Effector memory CD4-positive, alpha-beta T cell (primary cell): ENCODE measurements around the gene CTRB1.
"Not testable (repeated sequence)": the region's sequence is repeated elsewhere in the genome, so short reads cannot be mapped to it uniquely, and the experiment has no call there.

Experiments
- DNase-seq, 3 donors: peaks; one replicate each; pipeline ENCODE4 v3.0.0-alpha.2; 2020
- H3K27ac ChIP-seq: 2 replicates; pipeline ENCODE4 v1.7.0; 2013; ENCODE audit warnings: mild to moderate bottlenecking, low read length, moderate library complexity; ENCODE audit not compliant: insufficient read depth, poor library complexity, severe bottlenecking
- H3K27me3 ChIP-seq: replicated peaks from 2 replicates; pipeline ENCODE4 v1.7.0; 2013; ENCODE audit warnings: mild to moderate bottlenecking, low read length; ENCODE audit not compliant: insufficient read depth, control insufficient read depth, poor library complexity, severe bottlenecking
- H3K36me3 ChIP-seq: 2 replicates; pipeline ENCODE4 v1.7.0; 2013; ENCODE audit warnings: mild to moderate bottlenecking, low read length, moderate library complexity; ENCODE audit not compliant: control insufficient read depth, insufficient read depth
- H3K4me1 ChIP-seq: 2 replicates; pipeline ENCODE4 v1.7.0; 2013; ENCODE audit warnings: low read length, mild to moderate bottlenecking; ENCODE audit not compliant: control insufficient read depth, insufficient read depth, poor library complexity, severe bottlenecking
- H3K4me3 ChIP-seq: 2 replicates; pipeline ENCODE4 v1.7.0; 2013; ENCODE audit warnings: low read length, low read depth, mild to moderate bottlenecking; ENCODE audit not compliant: insufficient read depth, poor library complexity, severe bottlenecking
- H3K9me3 ChIP-seq: 2 replicates; pipeline ENCODE4 v1.7.0; 2013; ENCODE audit warnings: mild to moderate bottlenecking, low read length, moderate library complexity; ENCODE audit not compliant: control insufficient read depth

Gene CTRB1

GRCh38 chr16:75239542-75240122 lies 20.8 kb downstream of the CTRB1 start:
- DNase-seq: no peak
- Histone ChIP-seq H3K27me3 (no peaks in the 10 kb centered on the region), H3K9me3 (no peaks in the 10 kb centered on the region), H3K4me1 (no peaks in the 10 kb centered on the region), H3K36me3 (no peaks in the 10 kb centered on the region), H3K27ac (no peak overlapping the region), H3K4me3 (no peak overlapping the region)

GRCh38 chr16:75240633-75241032 lies 21.8 kb downstream of the CTRB1 start:
- H3K27me3 ChIP-seq, H3K4me1 ChIP-seq, H3K4me3 ChIP-seq, DNase-seq, H3K27ac ChIP-seq, H3K36me3 ChIP-seq, H3K9me3 ChIP-seq: not testable (repeated sequence)

- no peak for DNase-seq
- no peaks in the 10 kb centered on the region for H3K4me1 ChIP-seq
- no peaks in the 10 kb centered on the region for H3K27me3 ChIP-seq
- H3K36me3 ChIP-seq: no peaks in the 10 kb centered on the region
- no peak overlapping the region for H3K4me3 ChIP-seq
- H3K27ac ChIP-seq: no peak overlapping the region
- H3K9me3 ChIP-seq: no peaks in the 10 kb centered on the region
These were observed 22.6 kb downstream of the CTRB1 start for GRCh38 chr16:75241412-75241811.

GRCh38 chr16:75241955-75242354 lies 23.2 kb downstream of the CTRB1 start:
- Histone ChIP-seq H3K27me3 (no peaks in the 10 kb centered on the region), H3K27ac (no peak overlapping the region), H3K9me3 (no peaks in the 10 kb centered on the region), H3K36me3 (no peaks in the 10 kb centered on the region), H3K4me3 (no peak overlapping the region), H3K4me1 (no peaks in the 10 kb centered on the region)
- no peak for DNase-seq

GRCh38 chr16:75242436-75243078 lies 23.8 kb downstream of the CTRB1 start:
- H3K4me1 ChIP-seq, H3K27me3 ChIP-seq, H3K36me3 ChIP-seq, DNase-seq, H3K4me3 ChIP-seq, H3K9me3 ChIP-seq, H3K27ac ChIP-seq: not testable (repeated sequence)

GRCh38 chr16:75243667-75244224 lies 25.0 kb downstream of the CTRB1 start:
- Histone ChIP-seq H3K9me3 (no peaks in the 10 kb centered on the region), H3K27ac (no peak overlapping the region), H3K4me3 (no peak overlapping the region), H3K4me1 (no peaks in the 10 kb centered on the region), H3K36me3 (no peaks in the 10 kb centered on the region), H3K27me3 (no peaks in the 10 kb centered on the region)
- DNase-seq: no peak

GRCh38 chr16:75244225-75244809 lies 25.5 kb downstream of the CTRB1 start:
- no peaks in the 10 kb centered on the region for H3K9me3 ChIP-seq
- no peaks in the 10 kb centered on the region for H3K27me3 ChIP-seq
- H3K4me3 ChIP-seq: no peak overlapping the region
- DNase-seq: no peak
- H3K27ac ChIP-seq: no peak overlapping the region
- no peaks in the 10 kb centered on the region for H3K36me3 ChIP-seq
- H3K4me1 ChIP-seq: no peaks in the 10 kb centered on the region

- no peaks in the 10 kb centered on the region for H3K36me3 ChIP-seq
- H3K4me1 ChIP-seq: no peaks in the 10 kb centered on the region
- H3K27me3 ChIP-seq: peaks cover 6% of the 10 kb centered on the region
- no peak for DNase-seq
- H3K27ac ChIP-seq: no peak overlapping the region
- no peaks in the 10 kb centered on the region for H3K9me3 ChIP-seq
- H3K4me3 ChIP-seq: no peak overlapping the region
These were observed 26.3 kb downstream of the CTRB1 start for GRCh38 chr16:75244844-75245758.

- H3K36me3 ChIP-seq: no peaks in the 10 kb centered on the region
- peaks cover 5% of the 10 kb centered on the region for H3K4me1 ChIP-seq
- no peak overlapping the region for H3K27ac ChIP-seq
These were observed 27.9 kb downstream of the CTRB1 start for GRCh38 chr16:75246504-75247205.

More at GRCh38 chr16:75246504-75247205, 27.9 kb downstream of the CTRB1 start:
- no peak overlapping the region for H3K4me3 ChIP-seq
- H3K9me3 ChIP-seq: no peaks in the 10 kb centered on the region
- no peak for DNase-seq
- peaks cover 18% of the 10 kb centered on the region for H3K27me3 ChIP-seq
